ENCODE data around the gene NTF4.
"Not testable (repeated sequence)": the region's sequence is repeated elsewhere in the genome, so short reads cannot be mapped to it uniquely, and the experiment has no call there.

DNA sequence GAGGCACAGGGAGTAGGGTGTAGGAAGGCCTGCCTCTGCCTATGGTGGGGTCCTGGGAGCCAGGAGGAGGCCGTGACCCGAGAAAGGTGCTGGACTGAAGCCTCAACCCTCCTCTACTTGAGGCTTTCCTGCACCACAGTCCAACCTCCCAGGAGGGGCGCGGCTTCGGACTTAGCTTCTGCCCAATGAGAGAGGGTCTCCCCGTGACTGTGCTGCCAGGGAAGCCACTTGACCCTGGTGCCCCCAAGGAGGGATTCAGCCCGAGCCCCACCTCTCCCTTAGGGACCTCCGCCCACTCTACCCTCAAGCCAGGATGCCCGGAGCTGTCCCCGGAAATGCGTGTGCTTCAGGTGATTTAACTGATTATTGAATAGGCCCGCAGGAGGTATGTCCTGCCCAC is 15.6 kb downstream of the NTF4 start, which contains the start of gene CGB8:
- TF ChIP-seq, protein P1, sequence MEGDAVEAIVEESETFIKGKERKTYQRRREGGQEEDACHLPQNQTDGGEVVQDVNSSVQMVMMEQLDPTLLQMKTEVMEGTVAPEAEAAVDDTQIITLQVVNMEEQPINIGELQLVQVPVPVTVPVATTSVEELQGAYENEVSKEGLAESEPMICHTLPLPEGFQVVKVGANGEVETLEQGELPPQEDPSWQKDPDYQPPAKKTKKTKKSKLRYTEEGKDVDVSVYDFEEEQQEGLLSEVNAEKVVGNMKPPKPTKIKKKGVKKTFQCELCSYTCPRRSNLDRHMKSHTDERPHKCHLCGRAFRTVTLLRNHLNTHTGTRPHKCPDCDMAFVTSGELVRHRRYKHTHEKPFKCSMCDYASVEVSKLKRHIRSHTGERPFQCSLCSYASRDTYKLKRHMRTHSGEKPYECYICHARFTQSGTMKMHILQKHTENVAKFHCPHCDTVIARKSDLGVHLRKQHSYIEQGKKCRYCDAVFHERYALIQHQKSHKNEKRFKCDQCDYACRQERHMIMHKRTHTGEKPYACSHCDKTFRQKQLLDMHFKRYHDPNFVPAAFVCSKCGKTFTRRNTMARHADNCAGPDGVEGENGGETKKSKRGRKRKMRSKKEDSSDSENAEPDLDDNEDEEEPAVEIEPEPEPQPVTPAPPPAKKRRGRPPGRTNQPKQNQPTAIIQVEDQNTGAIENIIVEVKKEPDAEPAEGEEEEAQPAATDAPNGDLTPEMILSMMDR (IDR thresholded peaks at IDR 0.05; ENCODE audit: low read depth, low read length): not testable (repeated sequence)
- TF ChIP-seq, protein P2, sequence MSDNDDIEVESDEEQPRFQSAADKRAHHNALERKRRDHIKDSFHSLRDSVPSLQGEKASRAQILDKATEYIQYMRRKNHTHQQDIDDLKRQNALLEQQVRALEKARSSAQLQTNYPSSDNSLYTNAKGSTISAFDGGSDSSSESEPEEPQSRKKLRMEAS (IDR thresholded peaks at IDR 0.05; ENCODE audit: low read depth, low read length): not testable (repeated sequence)
- TF ChIP-seq POLR2A (IDR thresholded peaks at IDR 0.05; ENCODE audit: extremely low read depth, insufficient read length): not testable (repeated sequence)

All from NB4 (cell line).